IPS-15b (cell line): Measurements from ENCODE around the gene CXorf66.
"Not testable (repeated sequence)": the region's sequence is repeated elsewhere in the genome, so short reads cannot be mapped to it uniquely, and the experiment has no call there.

Source experiments
- H3K27me3 ChIP-seq: one replicate; pipeline ENCODE4 v1.6.1; 2013; ENCODE audit warnings: low read length; ENCODE audit not compliant: control insufficient read depth, insufficient read depth
- H3K36me3 ChIP-seq: one replicate; pipeline ENCODE4 v1.6.1; 2013; ENCODE audit warnings: low read length; ENCODE audit not compliant: control insufficient read depth, insufficient read depth
- H3K4me1 ChIP-seq: one replicate; pipeline ENCODE4 v1.6.1; 2013; ENCODE audit warnings: mild to moderate bottlenecking, low read length; ENCODE audit not compliant: control insufficient read depth, insufficient read depth
- H3K4me3 ChIP-seq: one replicate; pipeline ENCODE4 v1.5.1; 2013; ENCODE audit warnings: low read depth, low read length
- H3K9ac ChIP-seq: one replicate; pipeline ENCODE4 v1.6.1; 2013; ENCODE audit warnings: low read depth, mild to moderate bottlenecking, low read length
- H3K9me3 ChIP-seq: one replicate; pipeline ENCODE4 v1.6.1; 2013; ENCODE audit warnings: mild to moderate bottlenecking, low read length; ENCODE audit not compliant: control insufficient read depth, insufficient read depth

Gene CXorf66

GRCh38 chrX:139965421-139965820, at the start of gene CXorf66:
Gene CXorf66, minus strand, starts transcription at chrX:139965521. Its CDS starts 25 bp downstream, at chrX:139965496.
- Histone ChIP-seq H3K4me3 (no peak within 1 kb of the TSS), H3K4me1 (no peaks in the 10 kb centered on the region), H3K9me3 (no peaks in the 10 kb centered on the region), H3K27me3 (no peaks in the 10 kb centered on the region), H3K9ac (no peak within 1 kb of the TSS), H3K36me3 (no peaks in the 10 kb centered on the region)

GRCh38 chrX:139982856-139983255, 17.5 kb upstream of the CXorf66 start:
- H3K27me3 ChIP-seq: no peaks in the 10 kb centered on the region

GRCh38 chrX:139974471-139974870, 9.2 kb upstream of the CXorf66 start:
- Histone ChIP-seq H3K4me1 (no peaks in the 10 kb centered on the region), H3K36me3 (no peaks in the 10 kb centered on the region), H3K9me3 (no peaks in the 10 kb centered on the region), H3K4me3 (no peak overlapping the region), H3K9ac (no peak overlapping the region), H3K27me3 (peaks cover 3% of the 10 kb centered on the region)

More at GRCh38 chrX:139982856-139983255, 17.5 kb upstream of the CXorf66 start:
- H3K4me1 ChIP-seq: no peaks in the 10 kb centered on the region
- H3K4me3 ChIP-seq: no peak overlapping the region
- no peak overlapping the region for H3K9ac ChIP-seq
- no peaks in the 10 kb centered on the region for H3K9me3 ChIP-seq
- H3K36me3 ChIP-seq: no peaks in the 10 kb centered on the region

GRCh38 chrX:139972629-139973624, 7.6 kb upstream of the CXorf66 start:
- H3K9ac ChIP-seq: no peak overlapping the region
- H3K36me3 ChIP-seq: no peaks in the 10 kb centered on the region
- peaks cover 3% of the 10 kb centered on the region for H3K27me3 ChIP-seq
- H3K4me1 ChIP-seq: no peaks in the 10 kb centered on the region
- H3K4me3 ChIP-seq: no peak overlapping the region
- no peaks in the 10 kb centered on the region for H3K9me3 ChIP-seq

- Histone ChIP-seq H3K9ac (no peak overlapping the region), H3K9me3 (no peaks in the 10 kb centered on the region), H3K27me3 (peaks cover 3% of the 10 kb centered on the region), H3K36me3 (no peaks in the 10 kb centered on the region), H3K4me3 (no peak overlapping the region), H3K4me1 (no peaks in the 10 kb centered on the region)
These were observed 6.8 kb upstream of the CXorf66 start for GRCh38 chrX:139972113-139972512.

GRCh38 chrX:139971394-139971749, 6.1 kb upstream of the CXorf66 start:
- Histone ChIP-seq H3K9ac (no peak overlapping the region), H3K4me3 (peak overlapping the region; percentile 43), H3K4me1 (no peaks in the 10 kb centered on the region), H3K27me3 (peaks cover 3% of the 10 kb centered on the region), H3K36me3 (no peaks in the 10 kb centered on the region), H3K9me3 (no peaks in the 10 kb centered on the region)

GRCh38 chrX:139969286-139969685, 4.0 kb upstream of the CXorf66 start:
- Histone ChIP-seq H3K9me3 (no peaks in the 10 kb centered on the region), H3K4me3 (no peak overlapping the region), H3K27me3 (peaks cover 3% of the 10 kb centered on the region), H3K9ac (no peak overlapping the region), H3K4me1 (no peaks in the 10 kb centered on the region), H3K36me3 (no peaks in the 10 kb centered on the region)

- Histone ChIP-seq H3K9me3 (no peaks in the 10 kb centered on the region), H3K4me3 (no peak overlapping the region), H3K9ac (no peak overlapping the region), H3K36me3 (no peaks in the 10 kb centered on the region), H3K4me1 (no peaks in the 10 kb centered on the region), H3K27me3 (peaks cover 3% of the 10 kb centered on the region)
These were observed 2.4 kb upstream of the CXorf66 start for GRCh38 chrX:139967750-139968149.

GRCh38 chrX:139967300-139967699, 2.0 kb upstream of the CXorf66 start:
- Histone ChIP-seq H3K9ac (no peak overlapping the region), H3K9me3 (no peaks in the 10 kb centered on the region), H3K36me3 (no peaks in the 10 kb centered on the region), H3K4me3 (no peak overlapping the region), H3K27me3 (peaks cover 3% of the 10 kb centered on the region), H3K4me1 (no peaks in the 10 kb centered on the region)

GRCh38 chrX:139966159-139966558, 838 bp upstream of the CXorf66 start:
- not testable (repeated sequence) for H3K27me3 ChIP-seq, H3K9ac ChIP-seq, H3K4me3 ChIP-seq, H3K9me3 ChIP-seq, H3K4me1 ChIP-seq, H3K36me3 ChIP-seq

- H3K4me3 ChIP-seq, H3K36me3 ChIP-seq, H3K9ac ChIP-seq, H3K9me3 ChIP-seq, H3K4me1 ChIP-seq, H3K27me3 ChIP-seq: not testable (repeated sequence)
These were observed 4.2 kb downstream of the CXorf66 start for GRCh38 chrX:139961091-139961490.

GRCh38 chrX:139949703-139950102, 15.6 kb downstream of the CXorf66 start:
- no peaks in the 10 kb centered on the region for H3K9me3 ChIP-seq
- H3K36me3 ChIP-seq: no peaks in the 10 kb centered on the region
- no peak overlapping the region for H3K4me3 ChIP-seq
- no peaks in the 10 kb centered on the region for H3K27me3 ChIP-seq
- no peaks in the 10 kb centered on the region for H3K4me1 ChIP-seq
- H3K9ac ChIP-seq: no peak overlapping the region
